22Rv1 (cell line): Measurements from ENCODE around the gene CLCF1.

Source experiments
- H3K27ac ChIP-seq: fragments of 450-650 bp; 2 replicates; pipeline ENCODE4 v1.5.1; 2017
- ZFX ChIP-seq: fragments of 450-650 bp; IDR thresholded peaks from 2 replicates; pipeline ENCODE4 v1.6.1; 2017; ENCODE audit warnings: antibody characterized with exemption, borderline replicate concordance
- TF ChIP-seq, protein P1 (sequence below): fragments of 450-650 bp; IDR thresholded peaks from 2 replicates; pipeline ENCODE4 v1.5.1; 2017; ENCODE audit warnings: mild to moderate bottlenecking

CLCF1 gene

GRCh38 chr11:67391304-67392182, 18.1 kb upstream of the CLCF1 start, which contains the start of gene RAD9A:
RAD9A (plus strand) TSS chr11:67391986; CDS start chr11:67392045, 59 bp downstream.
- no peak for TF ChIP-seq ZFX
- TF ChIP-seq, protein P1, sequence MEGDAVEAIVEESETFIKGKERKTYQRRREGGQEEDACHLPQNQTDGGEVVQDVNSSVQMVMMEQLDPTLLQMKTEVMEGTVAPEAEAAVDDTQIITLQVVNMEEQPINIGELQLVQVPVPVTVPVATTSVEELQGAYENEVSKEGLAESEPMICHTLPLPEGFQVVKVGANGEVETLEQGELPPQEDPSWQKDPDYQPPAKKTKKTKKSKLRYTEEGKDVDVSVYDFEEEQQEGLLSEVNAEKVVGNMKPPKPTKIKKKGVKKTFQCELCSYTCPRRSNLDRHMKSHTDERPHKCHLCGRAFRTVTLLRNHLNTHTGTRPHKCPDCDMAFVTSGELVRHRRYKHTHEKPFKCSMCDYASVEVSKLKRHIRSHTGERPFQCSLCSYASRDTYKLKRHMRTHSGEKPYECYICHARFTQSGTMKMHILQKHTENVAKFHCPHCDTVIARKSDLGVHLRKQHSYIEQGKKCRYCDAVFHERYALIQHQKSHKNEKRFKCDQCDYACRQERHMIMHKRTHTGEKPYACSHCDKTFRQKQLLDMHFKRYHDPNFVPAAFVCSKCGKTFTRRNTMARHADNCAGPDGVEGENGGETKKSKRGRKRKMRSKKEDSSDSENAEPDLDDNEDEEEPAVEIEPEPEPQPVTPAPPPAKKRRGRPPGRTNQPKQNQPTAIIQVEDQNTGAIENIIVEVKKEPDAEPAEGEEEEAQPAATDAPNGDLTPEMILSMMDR: no peak
- H3K27ac ChIP-seq: peak within 1 kb of the TSS; percentile 89

- H3K27ac ChIP-seq: peak overlapping the region; percentile 89
Observed at GRCh38 chr11:67390947-67391303, 17.5 kb upstream of the CLCF1 start.

GRCh38 chr11:67389477-67389876, 16.1 kb upstream of the CLCF1 start:
- peak overlapping the region; percentile 12; the same call in 1 of the 2 replicates for H3K27ac ChIP-seq
- no peak for TF ChIP-seq ZFX
- TF ChIP-seq, protein P1: peak; percentile 75

More at GRCh38 chr11:67390947-67391303, 17.5 kb upstream of the CLCF1 start:
- TF ChIP-seq, protein P1: no peak
- TF ChIP-seq ZFX: no peak

GRCh38 chr11:67387518-67387917, 14.1 kb upstream of the CLCF1 start:
- TF ChIP-seq, protein P1: no peak
- no peak for TF ChIP-seq ZFX
- H3K27ac ChIP-seq: no peak overlapping the region

DNA sequence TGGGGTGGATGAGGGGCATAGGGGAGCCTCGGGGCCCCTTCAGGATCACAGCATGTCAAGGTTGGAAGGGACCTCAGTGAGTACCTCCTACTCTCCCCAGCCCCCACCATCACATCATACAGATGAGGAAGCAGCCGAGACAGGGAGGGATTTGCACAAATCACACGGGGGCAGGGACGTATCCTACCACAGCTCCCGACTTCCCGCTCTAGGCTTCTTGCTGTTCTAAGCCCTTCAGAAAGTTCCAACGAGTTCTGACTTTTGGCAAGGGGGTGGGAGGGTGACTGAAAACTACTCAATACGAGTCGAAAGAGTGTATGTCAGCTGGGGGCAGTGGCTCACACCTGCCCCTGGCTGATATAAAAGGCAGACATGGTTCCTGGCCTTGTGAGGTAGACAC, 13.7 kb upstream of the CLCF1 start:
- no peak overlapping the region for H3K27ac ChIP-seq
- TF ChIP-seq, protein P1: no peak
- TF ChIP-seq ZFX: no peak

- TF ChIP-seq ZFX: no peak
- TF ChIP-seq, protein P1: no peak
- H3K27ac ChIP-seq: no peak overlapping the region
Observed at GRCh38 chr11:67384851-67385366, 11.5 kb upstream of the CLCF1 start.
